HPDE6-E6E7 (cell line): ENCODE results near the gene GALT.
"Not testable (repeated sequence)": the region's sequence is repeated elsewhere in the genome, so short reads cannot be mapped to it uniquely, and the experiment has no call there.

ENCODE experiments used
- DNase-seq: peaks from one replicate; pipeline ENCODE4 v3.0.0; 2011; ENCODE audit warnings: missing footprints; ENCODE audit errors: extremely low spot score

The GALT gene

GRCh38 chr9:34627716-34628655 is 18.5 kb upstream of the GALT start:
- DNase-seq, result no peak

GRCh38 chr9:34628656-34629490 is 17.6 kb upstream of the GALT start, which contains the start of gene ARID3C:
ARID3C (minus strand) TSS chr9:34629066; CDS start chr9:34628014, 1,052 bp downstream.
- no peak for DNase-seq

- no peak for DNase-seq
Observed at GRCh38 chr9:34629491-34629808, 17.0 kb upstream of the GALT start.

GRCh38 chr9:34630402-34631154 is 15.9 kb upstream of the GALT start:
- no peak for DNase-seq

- DNase-seq, result no peak
Observed at GRCh38 chr9:34633166-34633565, 13.3 kb upstream of the GALT start.

- peak; percentile 71 for DNase-seq
Observed at GRCh38 chr9:34633851-34634550, 12.5 kb upstream of the GALT start.

GRCh38 chr9:34634551-34635248 is 11.8 kb upstream of the GALT start:
- no peak for DNase-seq

GRCh38 chr9:34635556-34635955 is 10.9 kb upstream of the GALT start:
- no peak for DNase-seq

- no peak for DNase-seq
Observed at GRCh38 chr9:34636791-34637355, 9.6 kb upstream of the GALT start.

GRCh38 chr9:34637356-34638137 is 8.9 kb upstream of the GALT start, which contains the start of gene SIGMAR1:
SIGMAR1 (minus strand) TSS chr9:34637787; CDS start chr9:34637697, 90 bp downstream.
- DNase-seq, result peak; percentile 93

GRCh38 chr9:34638138-34638445 is 8.4 kb upstream of the GALT start:
- no peak for DNase-seq

- DNase-seq, result not testable (repeated sequence)
Observed at GRCh38 chr9:34639322-34639721, 7.2 kb upstream of the GALT start.

GRCh38 chr9:34642679-34643078 is 3.8 kb upstream of the GALT start:
- no peak for DNase-seq

- no peak for DNase-seq
Observed at GRCh38 chr9:34644766-34645314, 1.6 kb upstream of the GALT start.

GRCh38 chr9:34647084-34647403 is 569 bp downstream of the GALT start:
- DNase-seq, result no peak

GRCh38 chr9:34647651-34648050 is 1.2 kb downstream of the GALT start:
- DNase-seq, result no peak

GRCh38 chr9:34648673-34649072 is 2.2 kb downstream of the GALT start:
- DNase-seq, result no peak

- DNase-seq, result no peak
Observed at GRCh38 chr9:34650816-34651215, 4.3 kb downstream of the GALT start.

- DNase-seq, result no peak
Observed at GRCh38 chr9:34651321-34651720, 4.8 kb downstream of the GALT start.
